Right atrium auricular region (tissue), 2 donors: Measurements from ENCODE around the gene GTF3C5. TPM values are rescaled to one million over a fixed set of nuclear protein-coding genes. Genes with fewer than 3 reads are reported as not detected.

Experiments
- DNase-seq: peaks from one replicate; pipeline ENCODE4 v3.0.0-alpha.2; 2019; ENCODE audit warnings: low spot score
- H3K27ac ChIP-seq, 2 donors: fragments of 200-600 bp; sonication (generic); 1 replicate in 1 of 2; 2 replicates in 1 of 2; pipeline ENCODE4 v1.5.1; 2016 to 2019
- H3K27me3 ChIP-seq, 2 donors: fragments of 200-600 bp; sonication (generic); one replicate each; pipeline versions ENCODE4 v1.5.1 to v1.6.0; 2017 to 2019
- H3K36me3 ChIP-seq: fragments of 200-600 bp; sonication (generic); one replicate; pipeline ENCODE4 v1.5.1; 2016
- H3K4me1 ChIP-seq, 2 donors: fragments of 200-600 bp; sonication (generic); one replicate each; pipeline versions ENCODE4 v1.5.1 to v1.6.0; 2017 to 2019
- H3K4me3 ChIP-seq, 2 donors: fragments of 200-600 bp; sonication (generic); 1 replicate in 1 of 2; 2 replicates in 1 of 2; pipeline ENCODE4 v1.5.1; 2017 to 2019; ENCODE audit warnings: mild to moderate bottlenecking in 1 of 2, moderate library complexity in 1 of 2
- H3K9me3 ChIP-seq, 2 donors: fragments of 200-600 bp; sonication (generic); one replicate each; pipeline ENCODE4 v1.5.1; 2019
- microRNA-seq, 2 donors: library from miRNA; unstranded; fragments of <30 nt; microRNA quantifications; one replicate each; pipeline ENCODE4, GENCODE V29; 2016 to 2017; ENCODE audit warnings: borderline number of aligned reads in 2 of 2, borderline replicate concordance in 1 of 2
- total RNA-seq, 2 donors: library from RNA; depleted of rRNA; stranded (reverse); fragments of >200 nt; gene quantifications; one replicate each; pipeline ENCODE4 v1.1.0, GENCODE V29; 2016
- TF ChIP-seq, protein P1 (sequence below), 2 donors: fragments of 200-600 bp; sonication (generic); IDR thresholded peaks; one replicate each; pipeline ENCODE4 v1.5.1; 2019; ENCODE audit warnings: antibody characterized with exemption in 2 of 2

The GTF3C5 gene
- total RNA-seq, 2 donors from 2014 or later, result 30.5 to 31.1 TPM

DNA sequence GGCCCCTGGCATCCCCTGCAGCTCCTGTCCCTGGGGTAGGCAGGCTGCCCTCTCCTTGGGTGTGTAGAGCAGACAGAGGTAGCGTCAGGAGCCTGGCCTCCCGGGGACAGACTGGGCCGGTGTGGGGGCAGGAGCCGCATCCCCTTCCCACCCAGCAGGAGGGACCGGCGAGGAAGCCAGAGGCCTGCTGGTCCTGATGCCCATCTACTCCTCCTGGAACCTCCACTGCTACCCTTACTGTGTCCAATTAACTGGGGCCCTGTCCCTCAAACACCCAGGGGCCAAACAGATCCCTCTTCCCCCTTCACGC is 74.6 kb downstream of the GTF3C5 start:
- Histone ChIP-seq H3K4me3 (no peak overlapping the region), H3K27ac (no peak overlapping the region), H3K36me3 (peaks cover 95% of the 10 kb centered on the region), H3K27me3 (no peaks in the 10 kb centered on the region), H3K9me3 (no peaks in the 10 kb centered on the region), H3K4me1 (peaks cover 0 to 7% of the 10 kb centered on the region in 2 donors)
- no peak for DNase-seq
- TF ChIP-seq, protein P1, sequence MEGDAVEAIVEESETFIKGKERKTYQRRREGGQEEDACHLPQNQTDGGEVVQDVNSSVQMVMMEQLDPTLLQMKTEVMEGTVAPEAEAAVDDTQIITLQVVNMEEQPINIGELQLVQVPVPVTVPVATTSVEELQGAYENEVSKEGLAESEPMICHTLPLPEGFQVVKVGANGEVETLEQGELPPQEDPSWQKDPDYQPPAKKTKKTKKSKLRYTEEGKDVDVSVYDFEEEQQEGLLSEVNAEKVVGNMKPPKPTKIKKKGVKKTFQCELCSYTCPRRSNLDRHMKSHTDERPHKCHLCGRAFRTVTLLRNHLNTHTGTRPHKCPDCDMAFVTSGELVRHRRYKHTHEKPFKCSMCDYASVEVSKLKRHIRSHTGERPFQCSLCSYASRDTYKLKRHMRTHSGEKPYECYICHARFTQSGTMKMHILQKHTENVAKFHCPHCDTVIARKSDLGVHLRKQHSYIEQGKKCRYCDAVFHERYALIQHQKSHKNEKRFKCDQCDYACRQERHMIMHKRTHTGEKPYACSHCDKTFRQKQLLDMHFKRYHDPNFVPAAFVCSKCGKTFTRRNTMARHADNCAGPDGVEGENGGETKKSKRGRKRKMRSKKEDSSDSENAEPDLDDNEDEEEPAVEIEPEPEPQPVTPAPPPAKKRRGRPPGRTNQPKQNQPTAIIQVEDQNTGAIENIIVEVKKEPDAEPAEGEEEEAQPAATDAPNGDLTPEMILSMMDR (IDR thresholded peaks at IDR 0.05), result no peak

DNA sequence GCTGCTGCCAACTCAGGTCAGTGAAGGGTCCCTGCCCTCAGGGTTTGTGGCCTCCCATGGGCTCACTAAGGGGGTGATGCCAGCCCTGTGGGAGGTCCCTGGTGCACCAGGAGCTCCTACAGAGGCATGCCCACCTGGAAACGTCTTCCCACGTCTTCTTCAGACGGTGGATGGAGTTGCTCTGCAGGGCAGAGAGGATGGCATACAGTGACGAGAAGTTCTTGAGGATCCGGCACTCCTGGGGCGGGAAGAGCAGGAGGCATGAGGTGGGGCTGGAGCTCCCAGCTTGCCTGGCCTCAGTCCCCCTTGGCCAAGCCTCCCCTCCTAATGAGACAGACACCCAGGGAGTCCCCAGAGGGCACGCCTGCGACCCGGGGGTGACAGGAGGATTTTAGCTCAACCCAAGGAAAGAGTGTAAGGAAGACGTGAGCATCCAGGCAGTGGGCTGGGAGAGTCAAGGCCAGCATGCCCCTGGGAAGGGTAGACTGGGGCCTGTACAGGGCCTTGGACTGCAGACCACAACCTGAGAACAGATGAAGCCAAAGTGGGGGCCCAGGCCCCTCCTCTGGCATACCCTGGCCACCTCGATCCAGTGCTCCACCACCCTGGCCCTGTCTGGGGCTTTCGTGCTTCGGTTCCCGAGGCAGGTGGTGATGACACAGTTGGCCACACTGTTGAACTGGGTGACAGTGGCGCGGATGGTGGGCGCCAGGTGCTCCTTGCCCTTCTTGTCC is 75.9 kb downstream of the GTF3C5 start:
- Histone ChIP-seq H3K4me1 (peaks cover 0 to 11% of the 10 kb centered on the region in 2 donors), H3K27me3 (no peaks in the 10 kb centered on the region), H3K9me3 (no peaks in the 10 kb centered on the region), H3K4me3 (no peak overlapping the region), H3K27ac (no peak overlapping the region), H3K36me3 (peaks cover 92% of the 10 kb centered on the region)
- TF ChIP-seq, protein P1 (IDR thresholded peaks at IDR 0.05), result no peak
- DNase-seq, result no peak

DNA sequence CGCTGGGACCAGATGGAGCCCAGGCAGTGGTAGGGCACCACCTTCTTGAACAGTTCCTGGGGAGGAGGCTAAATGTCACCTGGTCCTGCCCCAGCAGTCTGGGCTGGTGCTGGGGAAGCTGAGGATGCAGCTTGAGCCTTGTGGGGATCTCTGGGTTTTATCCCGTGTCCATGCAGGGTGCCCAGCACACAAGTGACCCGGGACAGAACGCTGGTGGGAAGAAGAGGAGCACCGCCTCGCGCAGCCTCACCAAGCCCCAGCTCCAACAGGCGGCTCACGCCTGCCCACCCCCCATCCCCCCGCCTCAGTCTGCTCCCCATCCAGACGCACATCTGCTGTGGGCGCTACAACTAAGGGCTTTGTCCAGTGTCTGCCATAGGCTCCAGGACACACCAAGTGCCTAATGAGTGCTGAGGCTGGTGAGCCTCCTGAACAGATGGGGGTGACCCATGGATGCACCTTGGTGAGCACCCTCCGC is 76.5 kb downstream of the GTF3C5 start:
- H3K27me3 ChIP-seq, result no peaks in the 10 kb centered on the region
- no peak overlapping the region for H3K27ac ChIP-seq
- H3K4me3 ChIP-seq, result no peak overlapping the region
- DNase-seq, result no peak
- TF ChIP-seq, protein P1 (IDR thresholded peaks at IDR 0.05), result no peak
- peaks cover 89% of the 10 kb centered on the region for H3K36me3 ChIP-seq
- peaks cover 0 to 17% of the 10 kb centered on the region in 2 donors for H3K4me1 ChIP-seq
- no peaks in the 10 kb centered on the region for H3K9me3 ChIP-seq

Small RNAs within 50 kb of the gene (microRNA-seq; reads per million reads assigned to microRNA genes)
- 1.4 to 3.5 reads per million in 2 donors for gene MIR6877

Other genes with a start within 250 kb of the GTF3C5 start
- gene AK8, start 152.7 kb upstream of the GTF3C5 start, total RNA-seq, result under 1 TPM in 1 of 2 donors, not detected in 1; 0.19 TPM
- 10 to 100 TPM in 1 of 2 donors, 1 to 10 TPM in 1; 8.1 to 17.1 TPM for gene SPACA9, start 152.1 kb upstream of the GTF3C5 start, total RNA-seq
- gene TSC1, start 86.4 kb upstream of the GTF3C5 start, total RNA-seq, result 10 to 100 TPM; 27.6 to 36.4 TPM
- gene GFI1B, start 52.3 kb upstream of the GTF3C5 start, total RNA-seq, result under 1 TPM in 1 of 2 donors, not detected in 1; 0.35 TPM
- 1 to 10 TPM in 1 of 2 donors, under 1 TPM in 1; 0.94 to 1.9 TPM for gene CEL, start 31.0 kb downstream of the GTF3C5 start, total RNA-seq
- 10 to 100 TPM; 26.7 to 30.1 TPM for gene RALGDS, start 90.2 kb downstream of the GTF3C5 start, total RNA-seq
- 10 to 100 TPM; 15.5 to 16.8 TPM for gene GBGT1, start 132.9 kb downstream of the GTF3C5 start, total RNA-seq
- not detected for gene OBP2B, start 178.3 kb downstream of the GTF3C5 start, total RNA-seq
- gene ABO, start 244.2 kb downstream of the GTF3C5 start, total RNA-seq, result 1 to 10 TPM; 1.1 to 2.5 TPM